ENCODE measurements around the gene ENAH.

DNA sequence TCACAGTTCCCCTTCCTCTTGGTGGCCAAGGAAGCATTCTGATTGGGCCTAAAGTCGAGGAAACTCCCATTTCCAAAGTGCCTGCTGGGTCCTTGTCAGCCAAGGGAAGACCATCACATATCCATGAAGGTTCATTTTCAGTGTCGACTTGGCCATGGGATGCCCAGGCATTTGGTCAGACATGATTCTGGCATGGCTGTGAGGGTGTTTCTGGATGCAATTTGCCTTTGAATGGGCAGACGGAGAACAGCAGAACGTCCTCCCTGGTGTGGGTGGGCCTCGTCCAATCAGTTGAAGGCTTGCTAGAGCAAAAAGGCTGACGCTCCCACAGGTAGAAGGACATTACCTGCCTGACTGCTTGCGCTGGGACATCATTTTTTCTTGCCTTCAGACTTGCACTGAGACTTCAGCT, 176.8 kb downstream of the ENAH start:
- no peak for TF ChIP-seq EZH2 (IDR thresholded peaks at IDR 0.05)
- TF ChIP-seq POLR2AphosphoS5 (IDR thresholded peaks at IDR 0.05; ENCODE audit: borderline replicate concordance, low read depth, low read length): no peak
- TF ChIP-seq FOXP2 (optimal IDR thresholded peaks at IDR 0.05; ENCODE audit: control extremely low read depth, extremely low read length, insufficient read depth): no peak

Data from SK-N-MC (cell line).